ENCODE results near the gene GIPC2.
"Not testable (repeated sequence)": the region's sequence is repeated elsewhere in the genome, so short reads cannot be mapped to it uniquely, and the experiment has no call there.

Gene GIPC2

GRCh38 chr1:78045926-78046778 lies at the start of gene GIPC2:
GIPC2 (plus strand) TSS chr1:78045966; CDS start chr1:78046095, 129 bp downstream.
- DNase-seq, result peak; percentile 11

- no peak for DNase-seq
These were observed 49.0 kb upstream of the GIPC2 start for GRCh38 chr1:77996734-77997133.

- DNase-seq, result not testable (repeated sequence)
These were observed 45.2 kb upstream of the GIPC2 start for GRCh38 chr1:78000536-78000935.

- no peak for DNase-seq
These were observed 42.6 kb upstream of the GIPC2 start for GRCh38 chr1:78003070-78003746.

- peak; percentile 28 for DNase-seq
These were observed 41.7 kb upstream of the GIPC2 start for GRCh38 chr1:78003882-78004718.

- peak; percentile 44 for DNase-seq
These were observed 40.9 kb upstream of the GIPC2 start, which contains the start of gene DNAJB4 for GRCh38 chr1:78004719-78005447. DNAJB4 (plus strand) TSS chr1:78004939; CDS start chr1:78005111, 172 bp downstream.

- DNase-seq, result no peak
These were observed 40.4 kb upstream of the GIPC2 start for GRCh38 chr1:78005448-78005722.

GRCh38 chr1:78005755-78006154 lies 40.0 kb upstream of the GIPC2 start:
- no peak for DNase-seq

GRCh38 chr1:78006521-78006920 lies 39.2 kb upstream of the GIPC2 start:
- DNase-seq, result no peak

GRCh38 chr1:78007677-78008341 lies 38.0 kb upstream of the GIPC2 start:
- no peak for DNase-seq

- DNase-seq, result no peak
These were observed 36.5 kb upstream of the GIPC2 start for GRCh38 chr1:78009276-78009675.

- DNase-seq, result no peak
These were observed 35.9 kb upstream of the GIPC2 start for GRCh38 chr1:78009836-78010235.

GRCh38 chr1:78011050-78011449 lies 34.7 kb upstream of the GIPC2 start:
- DNase-seq, result no peak

- no peak for DNase-seq
These were observed 30.6 kb upstream of the GIPC2 start for GRCh38 chr1:78015148-78015547.

- DNase-seq, result no peak
These were observed 26.7 kb upstream of the GIPC2 start for GRCh38 chr1:78019024-78019423.

GRCh38 chr1:78021134-78021533 lies 24.6 kb upstream of the GIPC2 start:
- DNase-seq, result not testable (repeated sequence)

- no peak for DNase-seq
These were observed 16.0 kb upstream of the GIPC2 start for GRCh38 chr1:78029793-78030192.

GRCh38 chr1:78032996-78033796 lies 12.6 kb upstream of the GIPC2 start:
- DNase-seq, result no peak

GRCh38 chr1:78033797-78034172 lies 12.0 kb upstream of the GIPC2 start:
- DNase-seq, result no peak

- no peak for DNase-seq
These were observed 10.6 kb upstream of the GIPC2 start for GRCh38 chr1:78035121-78035520.

GRCh38 chr1:78036450-78036849 lies 9.3 kb upstream of the GIPC2 start:
- no peak for DNase-seq
